Measurements from ENCODE around the gene MVK.

Gene MVK

DNA sequence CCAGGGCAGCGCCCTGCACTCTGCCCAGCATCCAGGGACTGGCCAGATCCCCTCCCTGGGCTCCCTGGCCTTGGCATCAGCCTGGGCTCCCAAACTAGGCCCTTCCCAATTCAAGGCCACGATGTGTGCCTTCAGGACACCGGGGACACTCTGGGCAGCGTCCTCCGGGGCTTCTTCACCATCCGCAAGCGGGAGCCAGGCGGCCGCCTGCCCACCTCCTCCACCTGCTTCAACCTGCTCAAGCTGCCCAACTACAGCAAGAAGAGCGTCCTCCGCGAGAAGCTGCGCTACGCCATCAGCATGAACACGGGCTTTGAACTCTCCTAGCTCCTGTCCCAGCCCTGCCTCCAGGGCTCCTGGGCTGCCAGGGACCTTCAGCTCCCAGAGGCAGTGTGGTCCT lies 39.1 kb upstream of the MVK start:
- Histone ChIP-seq H3K79me2 (no peaks in the 10 kb centered on the region), H3K27ac (no peak overlapping the region), H3K4me2 (ENCODE audit: low read length) (no peak overlapping the region), H3K27me3 (ENCODE audit: control insufficient read depth, insufficient read depth, low read length) (no peaks in the 10 kb centered on the region), H3K9ac (no peak overlapping the region), H3K9me3 (ENCODE audit: control insufficient read depth, low read length) (no peaks in the 10 kb centered on the region), H3K36me3 (ENCODE audit: control insufficient read depth, insufficient read depth, low read length) (no peaks in the 10 kb centered on the region), H3K4me1 (no peaks in the 10 kb centered on the region), H3K4me3 (ENCODE audit: low read depth, low read length) (no peak overlapping the region), H2AFZ (no peak overlapping the region)
- no peak for TF ChIP-seq CTCF (IDR thresholded peaks at IDR 0.05)

GRCh38 chr12:109535231-109535862 lies 38.2 kb upstream of the MVK start:
- TF ChIP-seq CTCF (IDR thresholded peaks at IDR 0.05): no peak
- H3K4me1 ChIP-seq: no peaks in the 10 kb centered on the region
- no peaks in the 10 kb centered on the region for H3K36me3 ChIP-seq (ENCODE audit: control insufficient read depth, insufficient read depth, low read length)
- H3K4me3 ChIP-seq (ENCODE audit: low read depth, low read length): no peak overlapping the region
- H3K4me2 ChIP-seq (ENCODE audit: low read length): no peak overlapping the region
- no peaks in the 10 kb centered on the region for H3K9me3 ChIP-seq (ENCODE audit: control insufficient read depth, low read length)
- no peak overlapping the region for H3K27ac ChIP-seq
- no peaks in the 10 kb centered on the region for H3K79me2 ChIP-seq
- no peaks in the 10 kb centered on the region for H3K27me3 ChIP-seq (ENCODE audit: control insufficient read depth, insufficient read depth, low read length)
- no peak overlapping the region for H2AFZ ChIP-seq
- no peak overlapping the region for H3K9ac ChIP-seq

GRCh38 chr12:109535863-109536250 lies 37.7 kb upstream of the MVK start:
- Histone ChIP-seq H3K27ac (no peak overlapping the region), H3K36me3 (ENCODE audit: control insufficient read depth, insufficient read depth, low read length) (no peaks in the 10 kb centered on the region), H3K4me2 (ENCODE audit: low read length) (no peak overlapping the region), H2AFZ (no peak overlapping the region), H3K79me2 (no peaks in the 10 kb centered on the region), H3K9ac (no peak overlapping the region), H3K4me1 (no peaks in the 10 kb centered on the region), H3K9me3 (ENCODE audit: control insufficient read depth, low read length) (no peaks in the 10 kb centered on the region), H3K4me3 (ENCODE audit: low read depth, low read length) (no peak overlapping the region), H3K27me3 (ENCODE audit: control insufficient read depth, insufficient read depth, low read length) (no peaks in the 10 kb centered on the region)
- TF ChIP-seq CTCF (IDR thresholded peaks at IDR 0.05): no peak

DNA sequence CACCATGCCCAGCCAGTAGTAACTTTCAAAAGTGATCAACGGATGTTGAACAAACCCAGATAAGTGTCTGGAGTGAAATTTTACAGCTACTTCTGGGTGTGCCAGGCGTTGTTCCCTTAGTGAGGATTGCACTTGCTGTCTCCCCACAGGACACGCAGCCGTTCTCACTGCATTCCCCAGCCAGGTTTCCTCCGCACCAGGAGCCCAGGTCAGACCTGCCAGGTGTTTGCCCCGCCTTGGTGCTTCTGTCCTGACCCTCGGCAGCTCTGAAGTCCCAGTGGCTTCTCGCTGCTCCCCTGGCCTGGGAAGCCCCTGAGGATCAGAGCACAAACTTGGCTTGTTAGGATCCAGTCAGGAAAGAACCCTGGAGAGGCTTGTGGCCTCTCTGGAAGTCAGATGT lies 36.5 kb upstream of the MVK start:
- no peaks in the 10 kb centered on the region for H3K79me2 ChIP-seq

More for the DNA sequence above, 36.5 kb upstream of the MVK start:
- Histone ChIP-seq H3K4me1 (no peaks in the 10 kb centered on the region), H3K27ac (no peak overlapping the region), H3K4me2 (ENCODE audit: low read length) (no peak overlapping the region), H2AFZ (no peak overlapping the region), H3K9me3 (ENCODE audit: control insufficient read depth, low read length) (no peaks in the 10 kb centered on the region), H3K36me3 (ENCODE audit: control insufficient read depth, insufficient read depth, low read length) (no peaks in the 10 kb centered on the region), H3K4me3 (ENCODE audit: low read depth, low read length) (no peak overlapping the region), H3K27me3 (ENCODE audit: control insufficient read depth, insufficient read depth, low read length) (no peaks in the 10 kb centered on the region), H3K9ac (no peak overlapping the region)
- TF ChIP-seq CTCF (IDR thresholded peaks at IDR 0.05): no peak

Data from parathyroid adenoma (tissue), 2 donors.